ENCODE data around the gene MRTO4.
"Not testable (repeated sequence)": the region's sequence is repeated elsewhere in the genome, so short reads cannot be mapped to it uniquely, and the experiment has no call there.

Gene MRTO4

DNA sequence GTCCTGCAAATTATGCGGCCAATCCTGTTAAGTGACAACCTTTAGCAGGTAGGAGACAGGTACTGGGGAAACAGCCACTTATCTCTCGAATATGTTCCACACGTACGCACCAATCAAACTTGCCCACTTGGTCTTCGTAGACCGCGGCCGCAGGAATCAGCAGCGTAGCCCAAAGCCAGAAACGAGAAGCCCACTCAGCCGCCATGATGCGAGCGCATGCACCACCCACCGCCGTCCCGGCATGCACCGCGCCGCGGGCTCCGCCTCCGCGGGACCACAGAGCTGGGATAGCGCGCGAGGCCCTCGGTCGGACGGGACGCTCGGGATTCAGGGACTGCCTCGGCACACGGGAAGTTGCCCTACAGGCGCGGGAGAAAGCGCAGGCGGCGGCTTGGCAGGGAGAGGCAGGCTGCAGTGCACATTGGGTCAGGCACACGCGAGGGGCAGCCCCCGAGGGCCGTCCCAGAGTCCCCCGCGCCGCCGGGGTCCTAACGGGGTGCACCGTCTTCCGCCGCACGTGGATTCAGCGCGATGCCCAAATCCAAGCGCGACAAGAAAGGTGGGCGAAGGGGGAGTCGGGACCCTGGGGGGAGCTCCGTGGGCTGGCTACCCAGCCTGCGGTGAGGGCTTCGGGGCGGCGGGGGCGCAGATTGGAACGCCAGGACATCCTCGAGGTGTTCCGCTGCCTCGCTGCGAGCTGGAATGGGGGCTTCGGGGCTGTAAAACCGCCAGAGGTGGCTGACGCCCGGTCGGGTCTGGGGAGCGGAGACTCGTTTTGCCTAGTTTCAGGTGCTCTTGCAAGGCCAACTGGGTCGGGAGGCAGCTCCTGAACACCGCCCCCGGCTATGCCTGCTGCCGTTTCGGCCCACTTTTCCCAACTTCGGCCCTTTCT lies at the start of gene MRTO4, which contains the start of gene EMC1:
Gene MRTO4, plus strand, starts transcription at position 501 of the 892 bp plus-strand sequence. Its CDS starts 31 bp downstream, at position 532.
Gene EMC1, minus strand, starts transcription at position 220 of the 892 bp plus-strand sequence. Its CDS starts 15 bp downstream, at position 205.
- in situ Hi-C loops (cut with MboI; ENCODE audit: low pct_unique_long_range_greater_than_20kb, low sequenced_read_pairs), result no loop called here
- peak; percentile 90 for DNase-seq

DNA sequence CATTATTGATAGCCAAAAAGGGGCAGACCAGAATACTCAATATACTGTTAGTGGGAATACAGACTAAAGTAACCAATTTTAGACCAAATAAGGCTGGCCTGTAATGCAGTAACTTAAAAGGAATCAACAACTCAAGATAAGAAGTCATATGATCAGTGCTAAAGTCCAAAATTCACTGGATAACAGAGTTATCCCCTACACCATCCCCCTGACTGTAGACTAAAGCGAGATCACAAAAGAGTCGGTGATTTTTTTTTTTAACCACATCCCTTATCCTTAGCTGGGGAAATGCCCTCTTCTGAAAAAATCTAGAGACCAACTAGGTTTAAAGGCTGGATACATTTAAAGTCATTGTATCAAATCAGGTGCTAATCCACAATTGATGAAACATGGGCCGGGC lies 49.2 kb upstream of the MRTO4 start:
- no peak for DNase-seq
- in situ Hi-C loops (cut with MboI; ENCODE audit: low pct_unique_long_range_greater_than_20kb, low sequenced_read_pairs), result no loop called here

- no peak for DNase-seq
- in situ Hi-C loops (cut with MboI; ENCODE audit: low pct_unique_long_range_greater_than_20kb, low sequenced_read_pairs), result no loop called here
Observed at GRCh38 chr1:19203440-19203839, 48.2 kb upstream of the MRTO4 start.

DNA sequence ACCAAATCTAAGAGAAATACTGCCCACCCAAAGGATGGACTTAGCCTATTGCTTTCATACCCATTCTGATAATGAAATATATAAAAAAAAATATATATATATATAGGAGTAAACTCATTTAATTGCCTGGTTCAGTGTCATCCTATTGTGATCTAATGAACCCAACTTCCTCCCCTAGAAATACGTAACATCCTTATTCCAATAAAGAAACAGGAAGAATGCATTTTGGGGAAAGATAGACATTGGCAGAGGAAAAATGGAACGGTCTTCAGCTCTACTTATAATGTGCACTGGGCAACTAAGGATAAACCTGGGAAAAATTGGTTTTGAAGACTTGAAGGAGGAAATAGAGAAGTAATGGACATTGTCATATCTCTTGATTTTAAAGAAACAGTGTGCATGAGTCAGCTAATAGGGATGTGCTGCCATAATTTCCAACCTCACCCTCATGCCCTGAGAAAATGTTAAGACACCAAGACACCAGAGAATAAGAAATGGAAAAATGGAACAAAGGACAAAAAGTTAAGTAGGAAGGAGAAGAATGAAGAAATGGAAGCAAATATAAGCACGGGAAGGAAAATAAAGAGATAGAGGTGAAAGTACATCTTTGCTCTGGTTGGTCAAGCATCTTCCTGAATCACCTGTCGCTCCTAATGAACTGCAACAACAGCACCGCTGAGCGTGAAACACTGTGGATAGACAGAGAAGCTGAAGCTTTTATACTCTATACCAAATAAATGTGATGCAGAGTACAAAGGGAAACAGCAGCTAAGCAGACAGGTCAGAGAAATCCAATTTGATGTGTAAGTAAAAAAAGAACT lies 46.9 kb upstream of the MRTO4 start:
- DNase-seq, result peak; percentile 20
- in situ Hi-C loops (cut with MboI; ENCODE audit: low pct_unique_long_range_greater_than_20kb, low sequenced_read_pairs), result no loop called here

GRCh38 chr1:19205403-19205802 lies 46.2 kb upstream of the MRTO4 start:
- in situ Hi-C loops (cut with MboI; ENCODE audit: low pct_unique_long_range_greater_than_20kb, low sequenced_read_pairs), result no loop called here
- DNase-seq, result no peak

DNA sequence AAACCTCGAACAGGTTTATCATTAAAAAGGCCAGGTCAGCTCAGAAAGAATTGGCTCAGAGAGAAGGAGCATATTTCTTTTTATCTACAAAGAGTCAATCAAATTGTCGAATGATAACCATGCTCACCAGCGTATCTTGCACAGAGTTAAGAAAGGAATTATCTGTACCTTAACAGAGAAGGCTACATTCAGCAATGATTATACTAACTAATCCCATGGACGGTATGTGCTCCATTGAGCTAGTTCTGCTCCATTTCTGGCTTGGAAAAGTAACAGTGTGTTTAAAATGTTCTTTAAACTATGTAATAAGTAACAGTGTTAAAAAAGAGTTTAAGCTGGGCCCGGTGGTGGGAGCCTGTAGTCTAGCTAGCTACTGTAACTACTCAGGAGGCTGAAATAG lies 45.8 kb upstream of the MRTO4 start:
- in situ Hi-C loops (cut with MboI; ENCODE audit: low pct_unique_long_range_greater_than_20kb, low sequenced_read_pairs), result no loop called here
- no peak for DNase-seq

DNA sequence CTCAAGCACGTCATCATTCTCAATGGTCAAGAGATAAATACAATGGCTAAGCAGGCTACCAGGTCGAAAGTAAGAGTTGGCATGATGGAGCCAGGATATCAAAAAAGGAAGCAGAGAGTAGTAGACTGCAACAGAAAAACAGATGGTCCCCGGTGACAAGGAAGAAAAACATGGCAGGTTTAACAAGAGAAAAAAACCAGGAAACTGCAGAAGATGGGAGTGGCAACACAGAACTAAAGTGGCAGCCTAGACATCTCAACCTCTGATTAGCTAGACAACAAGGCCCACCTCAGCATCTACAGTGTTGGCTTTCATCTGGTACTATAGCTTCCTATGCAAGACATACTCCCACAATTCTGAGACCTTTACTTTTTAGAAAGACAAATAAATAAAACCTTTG lies 44.7 kb upstream of the MRTO4 start:
- in situ Hi-C loops (cut with MboI; ENCODE audit: low pct_unique_long_range_greater_than_20kb, low sequenced_read_pairs), result no loop called here
- DNase-seq, result peak; percentile 64

DNA sequence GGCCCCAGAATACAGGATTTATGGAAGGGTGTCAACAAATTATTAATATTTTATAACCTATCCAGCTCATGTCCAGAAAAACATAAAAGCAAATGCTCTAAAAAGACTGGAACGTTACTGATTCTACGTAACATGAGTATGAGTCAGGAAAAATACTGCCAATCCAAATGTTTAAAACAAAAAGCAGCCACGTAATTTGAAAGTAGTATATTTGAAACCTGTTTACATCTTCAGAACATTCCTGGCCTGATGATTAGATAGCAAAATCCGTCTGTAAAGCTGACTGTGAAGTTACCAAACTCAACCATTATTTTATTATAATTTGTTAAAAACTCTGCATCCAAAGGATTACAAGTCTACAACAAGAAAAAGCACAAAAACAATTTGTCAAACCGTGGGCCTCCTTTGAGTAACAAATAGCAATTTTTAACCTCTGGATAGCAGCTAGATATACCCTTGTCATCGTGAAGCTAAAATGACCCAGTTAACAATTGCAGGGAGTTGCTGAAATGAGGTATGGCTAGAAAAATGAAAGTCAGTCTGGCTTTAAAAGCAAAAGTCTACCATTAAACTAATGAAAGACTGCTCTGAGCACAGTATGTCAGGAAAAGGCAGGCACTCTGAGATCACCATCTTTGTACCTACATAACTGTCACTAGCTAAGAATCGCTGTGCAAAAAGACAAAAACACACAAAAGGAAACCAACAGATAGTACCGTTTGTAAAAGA lies 42.7 kb upstream of the MRTO4 start:
- no peak for DNase-seq
- in situ Hi-C loops (cut with MboI; ENCODE audit: low pct_unique_long_range_greater_than_20kb, low sequenced_read_pairs), result no loop called here

GRCh38 chr1:19209439-19209989 lies 42.1 kb upstream of the MRTO4 start:
- DNase-seq, result no peak
- in situ Hi-C loops (cut with MboI; ENCODE audit: low pct_unique_long_range_greater_than_20kb, low sequenced_read_pairs), result no loop called here

GRCh38 chr1:19209990-19210771 lies 41.4 kb upstream of the MRTO4 start, which contains the start of gene UBR4:
Gene UBR4, minus strand, starts transcription at chr1:19210266. Its CDS starts 18 bp downstream, at chr1:19210248.
- in situ Hi-C loops (cut with MboI; ENCODE audit: low pct_unique_long_range_greater_than_20kb, low sequenced_read_pairs), result no loop called here

GRCh38 chr1:19210772-19211549 lies 40.6 kb upstream of the MRTO4 start:
- in situ Hi-C loops (cut with MboI; ENCODE audit: low pct_unique_long_range_greater_than_20kb, low sequenced_read_pairs), result no loop called here

More at GRCh38 chr1:19209990-19210771, 41.4 kb upstream of the MRTO4 start, which contains the start of gene UBR4:
- peak; percentile 97 for DNase-seq

DNA sequence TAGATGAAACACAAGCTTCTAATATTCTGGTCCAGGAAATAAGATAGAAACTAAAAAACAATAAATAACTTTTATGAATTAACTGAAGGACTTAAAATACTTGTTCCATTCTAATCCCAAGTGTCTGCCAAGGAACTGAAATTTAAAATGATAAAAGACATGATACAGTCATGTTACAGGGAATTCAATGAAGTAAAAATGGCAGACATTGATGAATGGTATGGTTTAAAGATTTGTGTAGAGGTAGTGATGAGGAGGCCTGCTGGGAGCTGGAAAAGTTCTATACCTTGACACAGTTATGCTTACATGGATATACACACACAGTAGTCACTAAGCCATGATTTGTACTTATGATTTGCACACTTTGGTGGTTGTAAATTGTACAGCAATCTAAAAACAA lies 39.4 kb upstream of the MRTO4 start:
- DNase-seq, result no peak
- in situ Hi-C loops (cut with MboI; ENCODE audit: low pct_unique_long_range_greater_than_20kb, low sequenced_read_pairs), result no loop called here

More at GRCh38 chr1:19210772-19211549, 40.6 kb upstream of the MRTO4 start:
- DNase-seq, result peak; percentile 63

- DNase-seq, result no peak
- in situ Hi-C loops (cut with MboI; ENCODE audit: low pct_unique_long_range_greater_than_20kb, low sequenced_read_pairs), result no loop called here
Observed at GRCh38 chr1:19213580-19213979, 38.0 kb upstream of the MRTO4 start.

- in situ Hi-C loops (cut with MboI; ENCODE audit: low pct_unique_long_range_greater_than_20kb, low sequenced_read_pairs); DNase-seq: not testable (repeated sequence)
Observed at GRCh38 chr1:19216585-19216984, 35.0 kb upstream of the MRTO4 start.

GRCh38 chr1:19219451-19219850 lies 32.2 kb upstream of the MRTO4 start:
- in situ Hi-C loops (cut with MboI; ENCODE audit: low pct_unique_long_range_greater_than_20kb, low sequenced_read_pairs), result no loop called here
- DNase-seq, result no peak

DNA sequence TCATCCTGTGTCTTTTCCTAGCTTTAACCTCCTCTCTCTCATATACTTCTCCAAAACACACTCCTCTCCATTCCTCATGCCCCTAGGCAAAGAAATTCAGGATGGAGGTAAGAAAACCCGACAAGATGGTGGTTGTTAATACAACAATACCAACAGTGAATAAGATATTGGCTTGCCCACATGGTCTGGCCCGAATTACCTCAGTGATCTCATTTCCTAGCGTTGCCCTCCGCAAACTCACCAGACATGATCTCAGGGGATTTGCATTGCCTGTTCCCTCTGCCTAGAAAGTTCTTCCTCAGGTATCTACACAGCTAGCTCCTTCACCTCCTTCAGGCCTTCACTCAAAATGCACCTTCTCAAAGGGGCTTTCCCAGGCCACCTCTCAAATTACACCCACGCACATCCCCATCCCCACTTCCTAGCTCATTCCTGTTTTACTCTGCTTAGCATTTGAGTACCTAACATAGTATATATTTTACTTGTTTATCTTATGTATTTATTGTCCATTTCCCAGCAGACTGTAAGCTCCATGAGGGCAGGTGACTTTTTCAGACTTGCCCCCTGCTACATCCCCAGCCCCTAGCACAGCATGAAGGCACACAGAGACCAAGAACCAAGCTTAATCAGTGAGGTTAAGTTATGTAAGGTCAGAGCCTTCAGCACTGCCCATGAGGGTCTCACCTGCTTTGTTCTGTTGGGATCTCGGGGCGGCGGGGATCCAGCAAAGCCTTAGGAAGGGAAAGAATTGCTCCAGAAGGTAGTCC lies 31.3 kb upstream of the MRTO4 start:
- no peak for DNase-seq
- in situ Hi-C loops (cut with MboI; ENCODE audit: low pct_unique_long_range_greater_than_20kb, low sequenced_read_pairs), result no loop called here

- no peak for DNase-seq
- in situ Hi-C loops (cut with MboI; ENCODE audit: low pct_unique_long_range_greater_than_20kb, low sequenced_read_pairs), result no loop called here
Observed at GRCh38 chr1:19220991-19221390, 30.6 kb upstream of the MRTO4 start.

Data from KBM-7 (cell line).